Measurements from ENCODE around the gene JAM2.

DNA sequence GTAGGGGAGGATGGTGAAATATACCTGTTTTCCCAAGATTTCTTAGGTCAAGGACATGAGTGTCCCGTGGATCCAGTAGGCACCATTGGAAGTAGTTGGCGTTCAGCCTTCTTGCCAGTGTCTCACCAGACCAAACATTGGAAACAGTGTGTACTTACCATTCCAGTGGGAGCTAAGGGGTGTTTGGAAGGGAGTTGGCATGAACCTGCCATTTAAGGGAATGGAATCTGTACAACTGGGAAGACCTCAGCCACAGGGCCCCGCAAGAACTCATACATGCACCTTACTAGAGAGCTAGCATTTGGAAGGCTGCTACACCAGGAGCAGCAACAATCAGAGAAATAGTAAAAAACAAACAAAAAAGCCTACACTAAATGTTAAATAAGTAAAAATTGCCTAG lies 82.9 kb downstream of the JAM2 start:
- TF ChIP-seq, protein P1, sequence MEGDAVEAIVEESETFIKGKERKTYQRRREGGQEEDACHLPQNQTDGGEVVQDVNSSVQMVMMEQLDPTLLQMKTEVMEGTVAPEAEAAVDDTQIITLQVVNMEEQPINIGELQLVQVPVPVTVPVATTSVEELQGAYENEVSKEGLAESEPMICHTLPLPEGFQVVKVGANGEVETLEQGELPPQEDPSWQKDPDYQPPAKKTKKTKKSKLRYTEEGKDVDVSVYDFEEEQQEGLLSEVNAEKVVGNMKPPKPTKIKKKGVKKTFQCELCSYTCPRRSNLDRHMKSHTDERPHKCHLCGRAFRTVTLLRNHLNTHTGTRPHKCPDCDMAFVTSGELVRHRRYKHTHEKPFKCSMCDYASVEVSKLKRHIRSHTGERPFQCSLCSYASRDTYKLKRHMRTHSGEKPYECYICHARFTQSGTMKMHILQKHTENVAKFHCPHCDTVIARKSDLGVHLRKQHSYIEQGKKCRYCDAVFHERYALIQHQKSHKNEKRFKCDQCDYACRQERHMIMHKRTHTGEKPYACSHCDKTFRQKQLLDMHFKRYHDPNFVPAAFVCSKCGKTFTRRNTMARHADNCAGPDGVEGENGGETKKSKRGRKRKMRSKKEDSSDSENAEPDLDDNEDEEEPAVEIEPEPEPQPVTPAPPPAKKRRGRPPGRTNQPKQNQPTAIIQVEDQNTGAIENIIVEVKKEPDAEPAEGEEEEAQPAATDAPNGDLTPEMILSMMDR (IDR thresholded peaks at IDR 0.05) = no peak
- no peak for TF ChIP-seq POLR2A (IDR thresholded peaks at IDR 0.05)
- TF ChIP-seq POLR2AphosphoS5 (IDR thresholded peaks at IDR 0.05) = no peak

All from gastroesophageal sphincter (tissue), 3 donors.